K562 (cell line): Measurements from ENCODE around the gene NT5C1A. TPM values are rescaled to one million over a fixed set of nuclear protein-coding genes. Genes with fewer than 3 reads are reported as not detected.

Source experiments
- BDP1 ChIP-seq: IDR thresholded peaks from 3 replicates; pipeline ENCODE4 v1.6.1; 2011; ENCODE audit not compliant: insufficient read length, insufficient read depth
- CHCHD3 ChIP-seq: fragments of 250-450 bp; sonication (Bioruptor Pico); IDR thresholded peaks from 2 replicates; pipeline ENCODE4 v2.1.2; 2022; ENCODE audit warnings: mild to moderate bottlenecking
- CREB1 ChIP-seq, 2 experiments: sonication (generic) in 1 of 2; formaldehyde crosslinking in 1 of 2; IDR thresholded peaks; 2 replicates each; pipeline versions ENCODE4 v1.6.1 to v1.8.0; 2012 to 2022; ENCODE audit warnings: inconsistent platforms in 1 of 2, mild to moderate bottlenecking in 1 of 2, missing genetic modification reagents in 1 of 2, moderate library complexity in 1 of 2
- DACH1 ChIP-seq: fragments of 450-650 bp; IDR thresholded peaks from 2 replicates; pipeline ENCODE4 v1.6.1; 2018; ENCODE audit not compliant: partially characterized antibody
- KLF6 ChIP-seq: fragments of 250-450 bp; sonication (Bioruptor Pico); IDR thresholded peaks from 2 replicates; pipeline ENCODE4 v1.4.0; 2020; ENCODE audit warnings: mild to moderate bottlenecking, moderate library complexity, borderline replicate concordance
- LEF1 ChIP-seq: fragments of 450-650 bp; IDR thresholded peaks from 2 replicates; pipeline ENCODE4 v1.6.1; 2016; ENCODE audit warnings: mild to moderate bottlenecking
- SMARCA4 ChIP-seq: fragments of 450-650 bp; IDR thresholded peaks from 2 replicates; pipeline ENCODE4 v1.6.1; 2016
- TBL1XR1 ChIP-seq, 2 experiments: IDR thresholded peaks; 2 replicates each; pipeline ENCODE4 v1.6.1; 2012; ENCODE audit warnings: improper control_type of control experiment in 2 of 2, low read length in 2 of 2, mild to moderate bottlenecking in 1 of 2
- ZBED1 ChIP-seq: IDR thresholded peaks from 2 replicates; pipeline ENCODE4 v1.6.1; 2014
- polyA plus RNA-seq, 8 experiments: library from polyadenylated mRNA; depleted of rRNA in 4 of 8; stranded (reverse) in 5 of 8; unstranded in 3 of 8; fragments of >200 nt; fragmentation: Nextera tagmentation in 2 of 8; fragmentation: Illumina TruSeq in 1 of 8; extraction: Ambion mirVana in 2 of 8; extraction: Trizol in 1 of 8; gene quantifications; 2 replicates each; pipeline versions ENCODE4 v1.2.1 to v1.2.3, GENCODE V29; 2011 to 2014; ENCODE audit warnings: inconsistent platforms in 1 of 8, missing spikeins in 1 of 8
- total RNA-seq, 7 experiments: library from RNA; depleted of rRNA in 6 of 7; stranded (reverse); fragments of >200 nt in 6 of 7; fragmentation: Illumina TruSeq in 2 of 7; extraction: Trizol in 2 of 7; gene quantifications; 2 replicates each; pipeline versions ENCODE4 v1.2.1 to v1.2.3, GENCODE V29; 2011 to 2021; ENCODE audit warnings: low replicate concordance in 1 of 7
- TF ChIP-seq, protein P1 (sequence below), 2 experiments: fragments of 450-650 bp; IDR thresholded peaks; 2 replicates each; pipeline ENCODE4 v1.6.1; 2016
- TF ChIP-seq, protein P2 (sequence below): sonication (generic); formaldehyde crosslinking; IDR thresholded peaks from 2 replicates; pipeline ENCODE4 v1.8.1; 2023; ENCODE audit warnings: mild to moderate bottlenecking, missing genetic modification reagents
- TF ChIP-seq, protein P3 (sequence below): fragments of 450-650 bp; IDR thresholded peaks from 2 replicates; pipeline ENCODE4 v1.6.1; 2016
- TF ChIP-seq, protein P4 (sequence below): sonication (generic); formaldehyde crosslinking; IDR thresholded peaks from 2 replicates; pipeline ENCODE4 v1.9.0; 2022; ENCODE audit warnings: mild to moderate bottlenecking, missing genetic modification reagents
- TF ChIP-seq, protein P5 (sequence below): sonication (generic); formaldehyde crosslinking; IDR thresholded peaks from 2 replicates; pipeline ENCODE4 v1.8.0; 2022; ENCODE audit warnings: mild to moderate bottlenecking, missing genetic modification reagents
- TF ChIP-seq, protein P6 (sequence below): sonication (generic); IDR thresholded peaks from 2 replicates; pipeline ENCODE4 v1.6.1; 2016

Gene NT5C1A
- total and polyA plus RNA-seq, 9 of the 15 experiments (the other 6 are each of a cell fraction or from before 2014, with no cell fraction given), result not detected

DNA sequence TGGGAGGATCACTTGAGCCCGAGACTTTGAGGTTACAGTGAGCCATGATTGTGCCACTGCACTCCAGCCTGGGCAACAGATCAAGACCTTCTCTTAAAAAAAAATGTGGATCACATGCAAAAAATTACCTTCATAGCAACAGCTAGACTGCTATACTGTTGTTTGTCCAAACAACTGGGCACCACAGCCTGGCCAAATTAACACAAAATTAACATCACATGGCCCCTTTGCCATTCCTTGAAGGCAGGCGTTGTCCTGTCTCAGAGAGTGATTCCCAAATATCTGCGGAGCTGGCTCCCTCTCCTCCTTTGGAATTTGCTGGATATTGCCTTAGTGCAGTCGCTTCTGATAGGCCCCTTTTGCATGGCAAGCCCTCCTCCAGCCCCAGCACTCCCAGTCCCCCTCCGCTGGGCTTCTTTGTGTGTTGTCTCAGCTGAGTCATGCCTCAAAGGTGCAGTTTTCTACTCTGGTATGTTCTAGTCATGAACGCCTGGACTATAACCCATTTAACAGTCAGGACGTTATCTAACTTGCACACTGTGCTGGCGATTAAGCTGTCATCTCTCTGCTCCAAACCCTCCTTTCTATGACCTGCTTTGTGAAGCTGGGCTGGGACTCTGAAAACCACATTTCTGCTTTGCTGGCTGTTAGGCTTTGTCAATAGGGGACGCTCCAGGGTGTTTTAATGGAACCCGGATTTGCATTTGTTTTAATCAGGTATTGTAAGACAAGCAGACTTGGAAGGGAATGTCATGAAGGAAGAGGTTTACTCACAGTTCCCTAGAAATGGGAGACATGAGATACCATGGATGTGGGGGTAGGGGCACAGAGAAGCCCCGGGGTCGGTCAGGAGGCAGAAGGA is 39.4 kb upstream of the NT5C1A start (continued):
- TF ChIP-seq, protein P1, sequence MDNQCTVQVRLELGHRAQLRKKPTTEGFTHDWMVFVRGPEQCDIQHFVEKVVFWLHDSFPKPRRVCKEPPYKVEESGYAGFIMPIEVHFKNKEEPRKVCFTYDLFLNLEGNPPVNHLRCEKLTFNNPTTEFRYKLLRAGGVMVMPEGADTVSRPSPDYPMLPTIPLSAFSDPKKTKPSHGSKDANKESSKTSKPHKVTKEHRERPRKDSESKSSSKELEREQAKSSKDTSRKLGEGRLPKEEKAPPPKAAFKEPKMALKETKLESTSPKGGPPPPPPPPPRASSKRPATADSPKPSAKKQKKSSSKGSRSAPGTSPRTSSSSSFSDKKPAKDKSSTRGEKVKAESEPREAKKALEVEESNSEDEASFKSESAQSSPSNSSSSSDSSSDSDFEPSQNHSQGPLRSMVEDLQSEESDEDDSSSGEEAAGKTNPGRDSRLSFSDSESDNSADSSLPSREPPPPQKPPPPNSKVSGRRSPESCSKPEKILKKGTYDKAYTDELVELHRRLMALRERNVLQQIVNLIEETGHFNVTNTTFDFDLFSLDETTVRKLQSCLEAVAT (IDR thresholded peaks at IDR 0.05), result peak; percentile 47 to 85; a peak in 3 of 4 replicates
- TF ChIP-seq, protein P2, sequence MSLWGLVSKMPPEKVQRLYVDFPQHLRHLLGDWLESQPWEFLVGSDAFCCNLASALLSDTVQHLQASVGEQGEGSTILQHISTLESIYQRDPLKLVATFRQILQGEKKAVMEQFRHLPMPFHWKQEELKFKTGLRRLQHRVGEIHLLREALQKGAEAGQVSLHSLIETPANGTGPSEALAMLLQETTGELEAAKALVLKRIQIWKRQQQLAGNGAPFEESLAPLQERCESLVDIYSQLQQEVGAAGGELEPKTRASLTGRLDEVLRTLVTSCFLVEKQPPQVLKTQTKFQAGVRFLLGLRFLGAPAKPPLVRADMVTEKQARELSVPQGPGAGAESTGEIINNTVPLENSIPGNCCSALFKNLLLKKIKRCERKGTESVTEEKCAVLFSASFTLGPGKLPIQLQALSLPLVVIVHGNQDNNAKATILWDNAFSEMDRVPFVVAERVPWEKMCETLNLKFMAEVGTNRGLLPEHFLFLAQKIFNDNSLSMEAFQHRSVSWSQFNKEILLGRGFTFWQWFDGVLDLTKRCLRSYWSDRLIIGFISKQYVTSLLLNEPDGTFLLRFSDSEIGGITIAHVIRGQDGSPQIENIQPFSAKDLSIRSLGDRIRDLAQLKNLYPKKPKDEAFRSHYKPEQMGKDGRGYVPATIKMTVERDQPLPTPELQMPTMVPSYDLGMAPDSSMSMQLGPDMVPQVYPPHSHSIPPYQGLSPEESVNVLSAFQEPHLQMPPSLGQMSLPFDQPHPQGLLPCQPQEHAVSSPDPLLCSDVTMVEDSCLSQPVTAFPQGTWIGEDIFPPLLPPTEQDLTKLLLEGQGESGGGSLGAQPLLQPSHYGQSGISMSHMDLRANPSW (CRISPR knock-in tag), result peak; percentile 40; the same call in 1 of the 2 replicates
- no peak for TF ChIP-seq KLF6
- TF ChIP-seq, protein P3, sequence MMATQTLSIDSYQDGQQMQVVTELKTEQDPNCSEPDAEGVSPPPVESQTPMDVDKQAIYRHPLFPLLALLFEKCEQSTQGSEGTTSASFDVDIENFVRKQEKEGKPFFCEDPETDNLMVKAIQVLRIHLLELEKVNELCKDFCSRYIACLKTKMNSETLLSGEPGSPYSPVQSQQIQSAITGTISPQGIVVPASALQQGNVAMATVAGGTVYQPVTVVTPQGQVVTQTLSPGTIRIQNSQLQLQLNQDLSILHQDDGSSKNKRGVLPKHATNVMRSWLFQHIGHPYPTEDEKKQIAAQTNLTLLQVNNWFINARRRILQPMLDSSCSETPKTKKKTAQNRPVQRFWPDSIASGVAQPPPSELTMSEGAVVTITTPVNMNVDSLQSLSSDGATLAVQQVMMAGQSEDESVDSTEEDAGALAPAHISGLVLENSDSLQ, result peak; percentile 85
- TF ChIP-seq CREB1 (IDR thresholded peaks at IDR 0.05), result peak; percentile 70
- TF ChIP-seq CREB1 (CRISPR knock-in tag; IDR thresholded peaks at IDR 0.05), result peak; percentile 62; the same call in 1 of the 2 replicates
- TF ChIP-seq ZBED1, result no peak
- TF ChIP-seq DACH1, result peak; percentile 29
- TF ChIP-seq LEF1, result peak; percentile 96
- TF ChIP-seq, protein P4, sequence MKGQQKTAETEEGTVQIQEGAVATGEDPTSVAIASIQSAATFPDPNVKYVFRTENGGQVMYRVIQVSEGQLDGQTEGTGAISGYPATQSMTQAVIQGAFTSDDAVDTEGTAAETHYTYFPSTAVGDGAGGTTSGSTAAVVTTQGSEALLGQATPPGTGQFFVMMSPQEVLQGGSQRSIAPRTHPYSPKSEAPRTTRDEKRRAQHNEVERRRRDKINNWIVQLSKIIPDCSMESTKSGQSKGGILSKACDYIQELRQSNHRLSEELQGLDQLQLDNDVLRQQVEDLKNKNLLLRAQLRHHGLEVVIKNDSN, result peak; percentile 42; the same call in 1 of the 2 replicates
- no peak for TF ChIP-seq CHCHD3 (CRISPR knock-in tag)
- TF ChIP-seq SMARCA4, result peak; percentile 98
- TF ChIP-seq, protein P5, sequence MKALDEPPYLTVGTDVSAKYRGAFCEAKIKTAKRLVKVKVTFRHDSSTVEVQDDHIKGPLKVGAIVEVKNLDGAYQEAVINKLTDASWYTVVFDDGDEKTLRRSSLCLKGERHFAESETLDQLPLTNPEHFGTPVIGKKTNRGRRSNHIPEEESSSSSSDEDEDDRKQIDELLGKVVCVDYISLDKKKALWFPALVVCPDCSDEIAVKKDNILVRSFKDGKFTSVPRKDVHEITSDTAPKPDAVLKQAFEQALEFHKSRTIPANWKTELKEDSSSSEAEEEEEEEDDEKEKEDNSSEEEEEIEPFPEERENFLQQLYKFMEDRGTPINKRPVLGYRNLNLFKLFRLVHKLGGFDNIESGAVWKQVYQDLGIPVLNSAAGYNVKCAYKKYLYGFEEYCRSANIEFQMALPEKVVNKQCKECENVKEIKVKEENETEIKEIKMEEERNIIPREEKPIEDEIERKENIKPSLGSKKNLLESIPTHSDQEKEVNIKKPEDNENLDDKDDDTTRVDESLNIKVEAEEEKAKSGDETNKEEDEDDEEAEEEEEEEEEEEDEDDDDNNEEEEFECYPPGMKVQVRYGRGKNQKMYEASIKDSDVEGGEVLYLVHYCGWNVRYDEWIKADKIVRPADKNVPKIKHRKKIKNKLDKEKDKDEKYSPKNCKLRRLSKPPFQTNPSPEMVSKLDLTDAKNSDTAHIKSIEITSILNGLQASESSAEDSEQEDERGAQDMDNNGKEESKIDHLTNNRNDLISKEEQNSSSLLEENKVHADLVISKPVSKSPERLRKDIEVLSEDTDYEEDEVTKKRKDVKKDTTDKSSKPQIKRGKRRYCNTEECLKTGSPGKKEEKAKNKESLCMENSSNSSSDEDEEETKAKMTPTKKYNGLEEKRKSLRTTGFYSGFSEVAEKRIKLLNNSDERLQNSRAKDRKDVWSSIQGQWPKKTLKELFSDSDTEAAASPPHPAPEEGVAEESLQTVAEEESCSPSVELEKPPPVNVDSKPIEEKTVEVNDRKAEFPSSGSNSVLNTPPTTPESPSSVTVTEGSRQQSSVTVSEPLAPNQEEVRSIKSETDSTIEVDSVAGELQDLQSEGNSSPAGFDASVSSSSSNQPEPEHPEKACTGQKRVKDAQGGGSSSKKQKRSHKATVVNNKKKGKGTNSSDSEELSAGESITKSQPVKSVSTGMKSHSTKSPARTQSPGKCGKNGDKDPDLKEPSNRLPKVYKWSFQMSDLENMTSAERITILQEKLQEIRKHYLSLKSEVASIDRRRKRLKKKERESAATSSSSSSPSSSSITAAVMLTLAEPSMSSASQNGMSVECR (CRISPR knock-in tag), result 0 out of 2 replicates have a peak, but pooled peaks have one; percentile 26
- peak in 1 of 2 experiments; percentile 88; a peak in 2 of 4 replicates for TF ChIP-seq TBL1XR1 (IDR thresholded peaks at IDR 0.05; ENCODE audit: low read length in 2 of 2)
- TF ChIP-seq, protein P6, sequence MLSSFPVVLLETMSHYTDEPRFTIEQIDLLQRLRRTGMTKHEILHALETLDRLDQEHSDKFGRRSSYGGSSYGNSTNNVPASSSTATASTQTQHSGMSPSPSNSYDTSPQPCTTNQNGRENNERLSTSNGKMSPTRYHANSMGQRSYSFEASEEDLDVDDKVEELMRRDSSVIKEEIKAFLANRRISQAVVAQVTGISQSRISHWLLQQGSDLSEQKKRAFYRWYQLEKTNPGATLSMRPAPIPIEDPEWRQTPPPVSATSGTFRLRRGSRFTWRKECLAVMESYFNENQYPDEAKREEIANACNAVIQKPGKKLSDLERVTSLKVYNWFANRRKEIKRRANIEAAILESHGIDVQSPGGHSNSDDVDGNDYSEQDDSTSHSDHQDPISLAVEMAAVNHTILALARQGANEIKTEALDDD, result peak; percentile 98
- TF ChIP-seq BDP1, result no peak
